ENCODE data around the gene PAFAH2. TPM values are rescaled to one million over a fixed set of nuclear protein-coding genes. Genes with fewer than 3 reads are reported as not detected.

Gene PAFAH2
- total RNA-seq, 1 experiment from 2014 or later = 8.4 TPM

DNA sequence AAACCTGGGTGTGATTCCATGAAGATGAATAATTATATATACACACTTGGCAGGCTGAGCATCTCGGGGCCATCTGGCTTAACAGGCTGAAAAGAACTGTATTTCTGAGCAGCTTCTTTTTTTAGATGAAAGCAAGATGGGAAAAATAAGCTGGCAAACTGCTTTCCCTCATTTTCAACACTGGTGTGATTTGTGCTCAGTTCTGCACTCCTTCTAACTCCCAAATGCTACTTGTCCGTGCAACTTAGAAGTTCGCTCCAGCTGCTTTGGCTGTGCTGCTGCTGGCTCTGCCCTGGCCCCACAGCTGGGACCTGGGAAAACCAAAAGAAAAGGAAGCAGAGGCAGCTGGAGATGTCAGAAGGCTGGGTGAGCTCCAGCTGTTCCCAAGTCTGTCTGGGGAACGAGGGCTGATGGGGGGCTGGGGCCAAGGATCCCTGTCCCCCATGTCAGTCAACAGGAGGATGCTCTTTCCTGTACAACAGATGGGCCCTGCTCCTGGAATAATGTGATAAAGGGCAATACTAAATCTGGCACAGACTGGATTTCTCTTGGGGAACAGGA lies 44.9 kb downstream of the PAFAH2 start:
- TF ChIP-seq CTCF (IDR thresholded peaks at IDR 0.05; ENCODE audit: unreplicated experiment) = no peak
- H3K4me3 Mint-ChIP-seq (ENCODE audit: low read depth, unreplicated experiment) = no peak overlapping the region
- H3K36me3 Mint-ChIP-seq (ENCODE audit: insufficient read depth, unreplicated experiment) = no peaks in the 10 kb centered on the region
- no peak for DNase-seq
- intact Hi-C loops (cut with micrococcal nuclease; ENCODE audit: unreplicated experiment) = no loop called here
- no TSS peak for BruUV-seq (replicated peaks)
- CTCF ChIA-PET = no interaction called here
- no peaks in the 10 kb centered on the region for H3K27me3 Mint-ChIP-seq (ENCODE audit: unreplicated experiment)
- H3K27ac Mint-ChIP-seq (ENCODE audit: unreplicated experiment) = no peak overlapping the region
- H3K4me1 Mint-ChIP-seq (ENCODE audit: low read depth, unreplicated experiment) = no peaks in the 10 kb centered on the region
- H3K9me3 Mint-ChIP-seq (ENCODE audit: low read depth, unreplicated experiment) = no peaks in the 10 kb centered on the region

GRCh38 chr1:25948641-25949040 lies 49.2 kb downstream of the PAFAH2 start:
- H3K4me3 Mint-ChIP-seq (ENCODE audit: low read depth, unreplicated experiment) = no peak overlapping the region
- no peaks in the 10 kb centered on the region for H3K36me3 Mint-ChIP-seq (ENCODE audit: insufficient read depth, unreplicated experiment)
- CTCF ChIA-PET = no interaction called here
- DNase-seq = no peak
- H3K27ac Mint-ChIP-seq (ENCODE audit: unreplicated experiment) = no peak overlapping the region
- H3K9me3 Mint-ChIP-seq (ENCODE audit: low read depth, unreplicated experiment) = no peaks in the 10 kb centered on the region
- no peaks in the 10 kb centered on the region for H3K4me1 Mint-ChIP-seq (ENCODE audit: low read depth, unreplicated experiment)
- no peaks in the 10 kb centered on the region for H3K27me3 Mint-ChIP-seq (ENCODE audit: unreplicated experiment)
- BruUV-seq (replicated peaks) = no TSS peak
- intact Hi-C loops (cut with micrococcal nuclease; ENCODE audit: unreplicated experiment) = no loop called here
- no peak for TF ChIP-seq CTCF (IDR thresholded peaks at IDR 0.05; ENCODE audit: unreplicated experiment)

DNA sequence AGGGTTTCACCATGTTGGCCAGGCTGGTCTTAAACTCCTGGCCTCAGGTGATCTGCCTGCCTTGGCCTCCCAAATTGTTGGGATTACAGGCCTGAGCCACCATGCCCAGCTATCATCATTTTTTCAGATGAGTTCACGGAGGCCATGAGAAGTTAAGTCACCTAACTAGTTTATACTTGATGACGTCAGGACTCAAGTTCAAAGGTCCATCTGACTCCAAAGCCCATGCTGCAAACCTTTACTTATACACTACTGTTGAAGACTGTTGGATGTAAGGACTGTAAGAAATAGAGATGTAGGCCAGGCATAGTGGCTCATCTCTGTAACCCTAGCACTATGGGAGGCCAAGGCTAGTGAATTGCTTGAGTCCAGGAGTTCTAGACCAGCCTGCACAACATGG lies 50.8 kb downstream of the PAFAH2 start:
- no peak overlapping the region for H3K27ac Mint-ChIP-seq (ENCODE audit: unreplicated experiment)
- no peaks in the 10 kb centered on the region for H3K27me3 Mint-ChIP-seq (ENCODE audit: unreplicated experiment)
- peaks cover 7% of the 10 kb centered on the region for H3K9me3 Mint-ChIP-seq (ENCODE audit: low read depth, unreplicated experiment)
- TF ChIP-seq CTCF (IDR thresholded peaks at IDR 0.05; ENCODE audit: unreplicated experiment) = no peak
- intact Hi-C loops (cut with micrococcal nuclease; ENCODE audit: unreplicated experiment) = no loop called here
- BruUV-seq (replicated peaks) = no TSS peak
- CTCF ChIA-PET = interaction anchor here (0.5 kb wide), 1 partner anchor 41 kb away, joined by 3 read pairs; no protein-coding TSS in a partner anchor
- no peaks in the 10 kb centered on the region for H3K4me1 Mint-ChIP-seq (ENCODE audit: low read depth, unreplicated experiment)
- no peak for DNase-seq
- H3K4me3 Mint-ChIP-seq (ENCODE audit: low read depth, unreplicated experiment) = no peak overlapping the region
- no peaks in the 10 kb centered on the region for H3K36me3 Mint-ChIP-seq (ENCODE audit: insufficient read depth, unreplicated experiment)

DNA sequence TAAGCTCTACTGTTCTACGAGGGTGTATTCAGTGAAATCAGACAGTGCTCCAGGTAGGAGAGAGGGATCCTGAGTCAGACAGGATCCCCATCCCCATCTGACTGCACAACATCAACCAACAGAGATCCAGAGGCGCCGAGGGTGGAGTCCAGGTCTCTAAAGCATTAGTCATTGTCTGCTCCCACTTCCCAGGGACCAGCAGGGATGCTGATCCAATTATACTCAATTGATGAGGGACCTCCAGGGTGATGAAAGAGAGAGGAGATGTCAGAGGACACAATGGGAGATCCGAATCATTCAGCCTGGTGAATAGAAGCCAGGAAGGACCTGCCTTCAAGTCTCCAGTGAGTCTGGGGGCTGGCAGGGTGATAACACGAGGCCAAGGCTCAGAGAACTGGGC lies 52.1 kb downstream of the PAFAH2 start:
- Mint-ChIP-seq H3K9me3 (ENCODE audit: low read depth, unreplicated experiment) (peaks cover 7% of the 10 kb centered on the region), H3K4me3 (ENCODE audit: low read depth, unreplicated experiment) (no peak overlapping the region), H3K27me3 (ENCODE audit: unreplicated experiment) (no peaks in the 10 kb centered on the region), H3K4me1 (ENCODE audit: low read depth, unreplicated experiment) (no peaks in the 10 kb centered on the region), H3K27ac (ENCODE audit: unreplicated experiment) (no peak overlapping the region), H3K36me3 (ENCODE audit: insufficient read depth, unreplicated experiment) (no peaks in the 10 kb centered on the region)
- intact Hi-C loops (cut with micrococcal nuclease; ENCODE audit: unreplicated experiment) = no loop called here
- TF ChIP-seq CTCF (IDR thresholded peaks at IDR 0.05; ENCODE audit: unreplicated experiment) = no peak
- DNase-seq = no peak
- BruUV-seq (replicated peaks) = no TSS peak
- CTCF ChIA-PET = interaction anchor here (0.5 to 0.6 kb wide), 2 partner anchors 82 to 1393 kb away, joined by 3 to 7 read pairs; no protein-coding TSS in a partner anchor

Data from Calu3 (cell line).